ENCODE data around the gene HGD.
"Not testable (repeated sequence)": the region's sequence is repeated elsewhere in the genome, so short reads cannot be mapped to it uniquely, and the experiment has no call there.

Gene HGD

GRCh38 chr3:120682095-120682681 lies at the start of gene HGD:
TSS of gene HGD (minus strand) at chr3:120682239. CDS start at chr3:120682111, 128 bp downstream.
- no peak for DNase-seq

- DNase-seq = no peak
These were observed 48.8 kb upstream of the HGD start for GRCh38 chr3:120730576-120731542.

GRCh38 chr3:120726791-120727190 lies 44.8 kb upstream of the HGD start:
- no peak for DNase-seq

- not testable (repeated sequence) for DNase-seq
These were observed 37.3 kb upstream of the HGD start for GRCh38 chr3:120719167-120719834.

GRCh38 chr3:120713262-120713661 lies 31.2 kb upstream of the HGD start:
- DNase-seq = no peak

GRCh38 chr3:120710369-120710768 lies 28.3 kb upstream of the HGD start:
- no peak for DNase-seq

GRCh38 chr3:120708408-120708807 lies 26.4 kb upstream of the HGD start:
- DNase-seq = no peak

- DNase-seq = no peak
These were observed 24.9 kb upstream of the HGD start for GRCh38 chr3:120706950-120707349.

GRCh38 chr3:120705884-120706582 lies 24.0 kb upstream of the HGD start:
- DNase-seq = no peak

- no peak for DNase-seq
These were observed 17.3 kb upstream of the HGD start for GRCh38 chr3:120699333-120699732.

GRCh38 chr3:120693439-120694171 lies 11.6 kb upstream of the HGD start:
- no peak for DNase-seq

GRCh38 chr3:120689395-120689794 lies 7.4 kb upstream of the HGD start:
- no peak for DNase-seq

GRCh38 chr3:120688121-120688520 lies 6.1 kb upstream of the HGD start:
- DNase-seq = no peak

- DNase-seq = no peak
These were observed 3.4 kb upstream of the HGD start for GRCh38 chr3:120685411-120685810.

GRCh38 chr3:120684896-120685295 lies 2.9 kb upstream of the HGD start:
- no peak for DNase-seq

GRCh38 chr3:120683671-120684301 lies 1.7 kb upstream of the HGD start:
- DNase-seq = peak; percentile 33 to 60

GRCh38 chr3:120683213-120683612 lies 1.2 kb upstream of the HGD start:
- DNase-seq = peak in 1 of 2 experiments; percentile 47

GRCh38 chr3:120681506-120682038 lies 467 bp downstream of the HGD start:
- no peak for DNase-seq

- DNase-seq = no peak
These were observed 1.0 kb downstream of the HGD start for GRCh38 chr3:120681018-120681417.

GRCh38 chr3:120680193-120680894 lies 1.7 kb downstream of the HGD start:
- no peak for DNase-seq

GRCh38 chr3:120678984-120679383 lies 3.1 kb downstream of the HGD start:
- peak in 1 of 2 experiments; percentile 58 for DNase-seq

Measured in cerebellar nuclear complex (tissue), 1 donor.